GM23338 (cell line): Measurements from ENCODE around the gene SALL2.

Experiments used
- EZH2 ChIP-seq: fragments of 200-600 bp; sonication (generic); IDR thresholded peaks from one replicate; pipeline ENCODE4 v1.8.0; 2017; ENCODE audit warnings: antibody characterized with exemption, mild to moderate bottlenecking, low read depth; ENCODE audit not compliant: unreplicated experiment
- POLR2AphosphoS5 ChIP-seq: IDR thresholded peaks from 2 replicates; pipeline ENCODE4 v1.6.1; 2016; ENCODE audit warnings: antibody characterized with exemption, low read depth
- REST ChIP-seq: IDR thresholded peaks from one replicate; pipeline ENCODE4 v1.6.1; 2018; ENCODE audit warnings: antibody characterized with exemption; ENCODE audit not compliant: unreplicated experiment
- STAT1 ChIP-seq: IDR thresholded peaks from one replicate; pipeline ENCODE4 v1.6.1; 2016; ENCODE audit warnings: antibody characterized with exemption; ENCODE audit not compliant: unreplicated experiment
- TF ChIP-seq, protein P1 (sequence below), 2 experiments: fragments of 200-600 bp in 1 of 2; sonication (generic) in 1 of 2; conservative IDR thresholded peaks; 2 replicates each; pipeline versions ENCODE4 v1.5.1 to v1.6.1; 2016 to 2017; ENCODE audit warnings: antibody characterized with exemption in 2 of 2, low read depth in 2 of 2, mild to moderate bottlenecking in 2 of 2, moderate library complexity in 1 of 2

DNA sequence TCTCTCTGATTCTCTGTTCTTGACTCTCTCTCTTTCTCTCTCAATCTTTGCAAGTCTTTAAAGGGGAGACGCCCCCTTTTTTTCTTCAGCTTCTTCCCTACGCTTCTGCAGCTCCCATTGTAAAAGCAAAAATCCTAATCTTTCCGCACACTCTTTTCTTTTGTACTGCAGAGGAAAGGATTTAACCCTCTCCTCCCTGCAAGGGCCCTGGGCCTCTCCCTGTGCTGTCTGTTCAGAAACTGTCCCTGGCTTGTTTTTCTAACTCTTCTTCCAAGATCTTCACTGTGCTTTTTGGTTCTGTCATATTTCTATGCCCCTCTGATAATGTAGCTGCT, 10.9 kb upstream of the SALL2 start:
- TF ChIP-seq, protein P1, sequence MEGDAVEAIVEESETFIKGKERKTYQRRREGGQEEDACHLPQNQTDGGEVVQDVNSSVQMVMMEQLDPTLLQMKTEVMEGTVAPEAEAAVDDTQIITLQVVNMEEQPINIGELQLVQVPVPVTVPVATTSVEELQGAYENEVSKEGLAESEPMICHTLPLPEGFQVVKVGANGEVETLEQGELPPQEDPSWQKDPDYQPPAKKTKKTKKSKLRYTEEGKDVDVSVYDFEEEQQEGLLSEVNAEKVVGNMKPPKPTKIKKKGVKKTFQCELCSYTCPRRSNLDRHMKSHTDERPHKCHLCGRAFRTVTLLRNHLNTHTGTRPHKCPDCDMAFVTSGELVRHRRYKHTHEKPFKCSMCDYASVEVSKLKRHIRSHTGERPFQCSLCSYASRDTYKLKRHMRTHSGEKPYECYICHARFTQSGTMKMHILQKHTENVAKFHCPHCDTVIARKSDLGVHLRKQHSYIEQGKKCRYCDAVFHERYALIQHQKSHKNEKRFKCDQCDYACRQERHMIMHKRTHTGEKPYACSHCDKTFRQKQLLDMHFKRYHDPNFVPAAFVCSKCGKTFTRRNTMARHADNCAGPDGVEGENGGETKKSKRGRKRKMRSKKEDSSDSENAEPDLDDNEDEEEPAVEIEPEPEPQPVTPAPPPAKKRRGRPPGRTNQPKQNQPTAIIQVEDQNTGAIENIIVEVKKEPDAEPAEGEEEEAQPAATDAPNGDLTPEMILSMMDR (conservative IDR thresholded peaks at IDR 0.05; ENCODE audit: low read depth in 2 of 2), result no peak
- TF ChIP-seq REST (no peak), EZH2 (no peak), POLR2AphosphoS5 (no peak), STAT1 (no peak)
